Retina (tissue), 1 donor: ENCODE data around the gene UBA6.
"Not testable (repeated sequence)": the region's sequence is repeated elsewhere in the genome, so short reads cannot be mapped to it uniquely, and the experiment has no call there.

ENCODE experiments used
- DNase-seq: peaks from one replicate; pipeline ENCODE4 v3.0.0-alpha.2; 2016

The UBA6 gene

GRCh38 chr4:67700738-67701516 lies at the start of gene UBA6:
TSS of gene UBA6 (minus strand) at chr4:67701155. CDS start at chr4:67701119, 36 bp downstream.
- peak; percentile 95 for DNase-seq

- no peak for DNase-seq
Measured at GRCh38 chr4:67750691-67751090, 49.7 kb upstream of the UBA6 start.

GRCh38 chr4:67749286-67749685 lies 48.3 kb upstream of the UBA6 start:
- DNase-seq: no peak

GRCh38 chr4:67746797-67747495 lies 46.0 kb upstream of the UBA6 start:
- peak; percentile 51 for DNase-seq

GRCh38 chr4:67744561-67745283 lies 43.8 kb upstream of the UBA6 start:
- DNase-seq: no peak

GRCh38 chr4:67743194-67743593 lies 42.2 kb upstream of the UBA6 start:
- DNase-seq: no peak

- DNase-seq: no peak
Measured at GRCh38 chr4:67736262-67736661, 35.3 kb upstream of the UBA6 start.

GRCh38 chr4:67735325-67735724 lies 34.4 kb upstream of the UBA6 start:
- no peak for DNase-seq

GRCh38 chr4:67730511-67730910 lies 29.6 kb upstream of the UBA6 start:
- DNase-seq: not testable (repeated sequence)

GRCh38 chr4:67727124-67727850 lies 26.3 kb upstream of the UBA6 start:
- no peak for DNase-seq

GRCh38 chr4:67725981-67726380 lies 25.0 kb upstream of the UBA6 start:
- DNase-seq: no peak

- no peak for DNase-seq
Measured at GRCh38 chr4:67725132-67725531, 24.2 kb upstream of the UBA6 start.

- DNase-seq: no peak
Measured at GRCh38 chr4:67723949-67724348, 23.0 kb upstream of the UBA6 start.

- no peak for DNase-seq
Measured at GRCh38 chr4:67723341-67723740, 22.4 kb upstream of the UBA6 start.

- no peak for DNase-seq
Measured at GRCh38 chr4:67721770-67722597, 21.0 kb upstream of the UBA6 start.

GRCh38 chr4:67721315-67721769 lies 20.4 kb upstream of the UBA6 start:
- no peak for DNase-seq

- no peak for DNase-seq
Measured at GRCh38 chr4:67719953-67720617, 19.1 kb upstream of the UBA6 start.

- no peak for DNase-seq
Measured at GRCh38 chr4:67718848-67719247, 17.9 kb upstream of the UBA6 start.

- DNase-seq: no peak
Measured at GRCh38 chr4:67717586-67717985, 16.6 kb upstream of the UBA6 start.

GRCh38 chr4:67714955-67715354 lies 14.0 kb upstream of the UBA6 start:
- DNase-seq: no peak

- no peak for DNase-seq
Measured at GRCh38 chr4:67714248-67714583, 13.3 kb upstream of the UBA6 start.
